ENCODE measurements around the gene MFAP4.

MFAP4 gene

DNA sequence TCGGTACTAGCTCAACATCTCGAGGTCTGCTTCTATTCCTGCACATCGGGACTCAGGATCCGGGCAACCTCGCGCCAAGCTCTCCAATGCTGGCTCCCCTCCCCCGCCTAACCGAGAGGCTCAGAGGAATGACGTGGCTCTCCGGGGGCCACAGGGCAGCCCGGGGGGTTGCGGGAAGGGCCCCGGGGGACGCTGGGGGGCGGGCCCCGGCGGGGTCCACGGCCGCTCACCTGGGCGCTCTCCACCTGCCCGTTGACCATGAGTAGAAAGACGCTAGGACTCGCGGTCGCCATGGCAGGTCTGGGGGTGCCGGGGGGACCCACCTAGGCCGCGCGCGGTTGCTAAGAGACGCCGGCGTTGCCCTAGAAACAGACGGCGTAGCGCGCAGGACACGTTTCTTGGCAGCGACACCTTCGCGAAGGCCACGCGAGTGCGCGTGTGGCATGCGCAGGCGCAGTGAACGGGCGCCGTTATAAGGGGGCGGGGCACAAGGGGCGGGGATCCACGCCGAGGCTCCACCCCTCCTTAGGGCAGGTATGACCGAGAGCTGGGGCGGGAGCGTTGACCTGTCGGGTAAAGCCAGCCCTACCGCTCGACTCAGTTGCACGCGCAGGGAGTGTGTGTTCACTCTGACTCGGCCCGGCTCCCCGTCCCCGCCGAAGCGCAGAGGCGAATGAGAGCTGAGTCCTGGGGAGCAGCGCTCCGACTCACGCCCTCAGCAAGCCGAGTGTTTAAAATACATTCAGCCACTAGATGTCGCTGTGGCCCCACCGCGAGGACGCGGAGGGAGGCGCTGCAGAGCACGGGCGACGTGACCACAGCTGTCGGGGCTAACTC, 24.5 kb downstream of the MFAP4 start, which contains the start of gene B9D1 (continued):
- TF ChIP-seq ZBTB44 (tag by site-specific recombination; IDR thresholded peaks at IDR 0.05) (no peak), HOXC10 (CRISPR knock-in tag; IDR thresholded peaks at IDR 0.05) (peak; percentile 59; the same call in 1 of the 2 replicates), RBAK (tag by site-specific recombination; IDR thresholded peaks at IDR 0.05) (no peak), TRIM28 (IDR thresholded peaks at IDR 0.05; ENCODE audit: borderline replicate concordance, low read length) (peak; percentile 35; the same call in 1 of the 2 replicates), GLIS1 (tag by site-specific recombination; IDR thresholded peaks at IDR 0.05) (peak; percentile 100), ZSCAN30 (tag by site-specific recombination; IDR thresholded peaks at IDR 0.05) (peak; percentile 61; the same call in 1 of the 2 replicates), OVOL3 (tag by site-specific recombination; IDR thresholded peaks at IDR 0.05) (peak; percentile 81; the same call in 1 of the 2 replicates), ZBTB48 (tag by site-specific recombination; IDR thresholded peaks at IDR 0.05) (peak; percentile 79; the same call in 1 of the 2 replicates), ZNF785 (tag by site-specific recombination; IDR thresholded peaks at IDR 0.05) (no peak), ZFHX2 (tag by site-specific recombination; conservative IDR thresholded peaks at IDR 0.05) (0 out of 2 replicates have a peak, but pooled peaks have one; percentile 14), ZNF157 (tag by site-specific recombination; IDR thresholded peaks at IDR 0.05) (no peak), ZNF394 (tag by site-specific recombination; IDR thresholded peaks at IDR 0.05; ENCODE audit: borderline replicate concordance) (peak; percentile 63; the same call in 1 of the 2 replicates), ZNF335 (tag by site-specific recombination; conservative IDR thresholded peaks at IDR 0.05) (peak; percentile 98), FEZF1 (tag by site-specific recombination; IDR thresholded peaks at IDR 0.05) (no peak), ZNF2 (tag by site-specific recombination; IDR thresholded peaks at IDR 0.05) (peak; percentile 88), SALL2 (tag by site-specific recombination; IDR thresholded peaks at IDR 0.05; ENCODE audit: borderline replicate concordance) (no peak), ZNF473 (tag by site-specific recombination; IDR thresholded peaks at IDR 0.05) (no peak), ZNF639 (tag by site-specific recombination; IDR thresholded peaks at IDR 0.05) (peak; percentile 53), SP3 (tag by site-specific recombination; IDR thresholded peaks at IDR 0.05) (peak; percentile 93), PRDM4 (tag by site-specific recombination; IDR thresholded peaks at IDR 0.05) (peak; percentile 34), KLF16 (tag by site-specific recombination; IDR thresholded peaks at IDR 0.05) (peak; percentile 73)
- TF ChIP-seq, protein P1, sequence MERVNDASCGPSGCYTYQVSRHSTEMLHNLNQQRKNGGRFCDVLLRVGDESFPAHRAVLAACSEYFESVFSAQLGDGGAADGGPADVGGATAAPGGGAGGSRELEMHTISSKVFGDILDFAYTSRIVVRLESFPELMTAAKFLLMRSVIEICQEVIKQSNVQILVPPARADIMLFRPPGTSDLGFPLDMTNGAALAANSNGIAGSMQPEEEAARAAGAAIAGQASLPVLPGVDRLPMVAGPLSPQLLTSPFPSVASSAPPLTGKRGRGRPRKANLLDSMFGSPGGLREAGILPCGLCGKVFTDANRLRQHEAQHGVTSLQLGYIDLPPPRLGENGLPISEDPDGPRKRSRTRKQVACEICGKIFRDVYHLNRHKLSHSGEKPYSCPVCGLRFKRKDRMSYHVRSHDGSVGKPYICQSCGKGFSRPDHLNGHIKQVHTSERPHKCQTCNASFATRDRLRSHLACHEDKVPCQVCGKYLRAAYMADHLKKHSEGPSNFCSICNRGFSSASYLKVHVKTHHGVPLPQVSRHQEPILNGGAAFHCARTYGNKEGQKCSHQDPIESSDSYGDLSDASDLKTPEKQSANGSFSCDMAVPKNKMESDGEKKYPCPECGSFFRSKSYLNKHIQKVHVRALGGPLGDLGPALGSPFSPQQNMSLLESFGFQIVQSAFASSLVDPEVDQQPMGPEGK (tag by site-specific recombination; IDR thresholded peaks at IDR 0.05): peak; percentile 99
- TF ChIP-seq, protein P2, sequence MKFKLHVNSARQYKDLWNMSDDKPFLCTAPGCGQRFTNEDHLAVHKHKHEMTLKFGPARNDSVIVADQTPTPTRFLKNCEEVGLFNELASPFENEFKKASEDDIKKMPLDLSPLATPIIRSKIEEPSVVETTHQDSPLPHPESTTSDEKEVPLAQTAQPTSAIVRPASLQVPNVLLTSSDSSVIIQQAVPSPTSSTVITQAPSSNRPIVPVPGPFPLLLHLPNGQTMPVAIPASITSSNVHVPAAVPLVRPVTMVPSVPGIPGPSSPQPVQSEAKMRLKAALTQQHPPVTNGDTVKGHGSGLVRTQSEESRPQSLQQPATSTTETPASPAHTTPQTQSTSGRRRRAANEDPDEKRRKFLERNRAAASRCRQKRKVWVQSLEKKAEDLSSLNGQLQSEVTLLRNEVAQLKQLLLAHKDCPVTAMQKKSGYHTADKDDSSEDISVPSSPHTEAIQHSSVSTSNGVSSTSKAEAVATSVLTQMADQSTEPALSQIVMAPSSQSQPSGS (tag by site-specific recombination; IDR thresholded peaks at IDR 0.05; ENCODE audit: low read depth): peak; percentile 49; the same call in 1 of the 2 replicates
- TF ChIP-seq, protein P3, sequence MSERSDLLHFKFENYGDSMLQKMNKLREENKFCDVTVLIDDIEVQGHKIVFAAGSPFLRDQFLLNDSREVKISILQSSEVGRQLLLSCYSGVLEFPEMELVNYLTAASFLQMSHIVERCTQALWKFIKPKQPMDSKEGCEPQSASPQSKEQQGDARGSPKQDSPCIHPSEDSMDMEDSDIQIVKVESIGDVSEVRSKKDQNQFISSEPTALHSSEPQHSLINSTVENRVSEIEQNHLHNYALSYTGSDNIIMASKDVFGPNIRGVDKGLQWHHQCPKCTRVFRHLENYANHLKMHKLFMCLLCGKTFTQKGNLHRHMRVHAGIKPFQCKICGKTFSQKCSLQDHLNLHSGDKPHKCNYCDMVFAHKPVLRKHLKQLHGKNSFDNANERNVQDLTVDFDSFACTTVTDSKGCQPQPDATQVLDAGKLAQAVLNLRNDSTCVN (tag by site-specific recombination; optimal IDR thresholded peaks at IDR 0.05): peak; percentile 92
- TF ChIP-seq, protein P4, sequence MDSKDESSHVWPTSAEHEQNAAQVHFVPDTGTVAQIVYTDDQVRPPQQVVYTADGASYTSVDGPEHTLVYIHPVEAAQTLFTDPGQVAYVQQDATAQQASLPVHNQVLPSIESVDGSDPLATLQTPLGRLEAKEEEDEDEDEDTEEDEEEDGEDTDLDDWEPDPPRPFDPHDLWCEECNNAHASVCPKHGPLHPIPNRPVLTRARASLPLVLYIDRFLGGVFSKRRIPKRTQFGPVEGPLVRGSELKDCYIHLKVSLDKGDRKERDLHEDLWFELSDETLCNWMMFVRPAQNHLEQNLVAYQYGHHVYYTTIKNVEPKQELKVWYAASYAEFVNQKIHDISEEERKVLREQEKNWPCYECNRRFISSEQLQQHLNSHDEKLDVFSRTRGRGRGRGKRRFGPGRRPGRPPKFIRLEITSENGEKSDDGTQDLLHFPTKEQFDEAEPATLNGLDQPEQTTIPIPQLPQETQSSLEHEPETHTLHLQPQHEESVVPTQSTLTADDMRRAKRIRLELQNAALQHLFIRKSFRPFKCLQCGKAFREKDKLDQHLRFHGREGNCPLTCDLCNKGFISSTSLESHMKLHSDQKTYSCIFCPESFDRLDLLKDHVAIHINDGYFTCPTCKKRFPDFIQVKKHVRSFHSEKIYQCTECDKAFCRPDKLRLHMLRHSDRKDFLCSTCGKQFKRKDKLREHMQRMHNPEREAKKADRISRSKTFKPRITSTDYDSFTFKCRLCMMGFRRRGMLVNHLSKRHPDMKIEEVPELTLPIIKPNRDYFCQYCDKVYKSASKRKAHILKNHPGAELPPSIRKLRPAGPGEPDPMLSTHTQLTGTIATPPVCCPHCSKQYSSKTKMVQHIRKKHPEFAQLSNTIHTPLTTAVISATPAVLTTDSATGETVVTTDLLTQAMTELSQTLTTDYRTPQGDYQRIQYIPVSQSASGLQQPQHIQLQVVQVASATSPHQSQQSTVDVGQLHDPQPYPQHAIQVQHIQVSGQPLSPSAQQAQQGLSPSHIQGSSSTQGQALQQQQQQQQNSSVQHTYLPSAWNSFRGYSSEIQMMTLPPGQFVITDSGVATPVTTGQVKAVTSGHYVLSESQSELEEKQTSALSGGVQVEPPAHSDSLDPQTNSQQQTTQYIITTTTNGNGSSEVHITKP (tag by site-specific recombination; IDR thresholded peaks at IDR 0.05): no peak; the same call in none of the 2 replicates
